ENCODE results near the gene LHX2.

- TF ChIP-seq GATA2 (IDR thresholded peaks at IDR 0.05; ENCODE audit: low read depth, low read length) (no peak), GATA3 (IDR thresholded peaks at IDR 0.05; ENCODE audit: low read depth, low read length) (no peak)
Measured at GRCh38 chr9:124030969-124031451, 19.4 kb downstream of the LHX2 start.

All from SH-SY5Y (cell line).